ENCODE data around the gene GSDME. TPM values are rescaled to one million over a fixed set of nuclear protein-coding genes. Genes with fewer than 3 reads are reported as not detected.

The GSDME gene
- total and polyA plus RNA-seq, 2 of the 4 experiments (the other 2 are of a cell fraction): 75.2 to 78.7 TPM

DNA sequence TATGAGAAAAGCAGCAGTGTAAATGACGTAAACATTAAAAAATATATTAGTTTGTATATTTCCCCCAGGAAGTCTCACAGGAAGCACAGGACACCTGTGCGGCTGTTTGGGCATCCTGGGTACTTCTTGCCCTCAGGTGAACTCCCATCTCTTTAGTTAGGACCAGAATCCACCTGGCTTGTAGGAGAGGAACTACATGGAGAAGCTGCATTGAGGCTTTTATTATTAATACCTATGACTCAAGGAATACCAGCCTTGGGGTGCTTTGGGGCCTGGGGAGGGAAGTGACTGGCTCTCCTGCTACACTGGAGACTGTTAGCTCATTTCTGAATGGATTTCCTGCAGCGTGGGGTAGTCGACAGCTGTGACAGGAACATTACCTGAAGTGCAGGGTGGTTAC lies 40.0 kb upstream of the GSDME start:
- Histone ChIP-seq H2AFZ (replicated peaks; ENCODE audit: low read length, poor library complexity) (no peak overlapping the region), H4K91ac (ENCODE audit: insufficient read depth, low read depth, low read length) (no peak overlapping the region), H3K79me1 (ENCODE audit: low read depth in 1 of 2, low read length in 2 of 2) (no peaks in the 10 kb centered on the region), H3K4me3 (ENCODE audit: insufficient read depth, low read depth, low read length) (no peak overlapping the region), H3K14ac (replicated peaks; ENCODE audit: low read depth, low read length) (no peak overlapping the region), H3K9ac (ENCODE audit: low read depth, low read length) (no peak overlapping the region), H3K9me3 (ENCODE audit: control insufficient read depth, insufficient read depth, low read length) (no peaks in the 10 kb centered on the region), H3K27ac (ENCODE audit: insufficient read depth, low read length) (no peak overlapping the region), H3K27me3 (ENCODE audit: control insufficient read depth, insufficient read depth, low read length) (no peaks in the 10 kb centered on the region), H4K8ac (ENCODE audit: low read depth in 2 of 2, low read length in 2 of 2) (no peak overlapping the region), H3K36me3 (ENCODE audit: control insufficient read depth, insufficient read depth, low read length) (peaks cover 6% of the 10 kb centered on the region; the same call in 1 of the 2 replicates), H2AK5ac (ENCODE audit: low read depth, low read length) (no peak overlapping the region), H3K9me1 (ENCODE audit: insufficient read depth, low read length) (no peaks in the 10 kb centered on the region), H2BK5ac (ENCODE audit: low read depth, low read length, poor library complexity, severe bottlenecking) (no peak overlapping the region), H2BK120ac (ENCODE audit: low read depth, low read length) (no peak overlapping the region), H4K20me1 (ENCODE audit: insufficient read depth, low read length) (no peaks in the 10 kb centered on the region), H2AK9ac (replicated peaks; ENCODE audit: low read depth, low read length, poor library complexity) (no peak overlapping the region), H2BK15ac (ENCODE audit: low read depth, low read length) (no peak overlapping the region), H3K23ac (ENCODE audit: low read depth, low read length) (no peak overlapping the region), H2BK20ac (ENCODE audit: low read depth, low read length) (no peak overlapping the region), H3K4me2 (ENCODE audit: low read depth, low read length) (no peak overlapping the region), H3K4ac (ENCODE audit: low read depth, low read length) (no peak overlapping the region), H3K18ac (ENCODE audit: low read depth, low read length) (no peak overlapping the region), H3K4me1 (ENCODE audit: control insufficient read depth, insufficient read depth, low read length) (peaks cover 2% of the 10 kb centered on the region; the same call in 1 of the 2 replicates), H3K56ac (ENCODE audit: extremely low read depth, insufficient read depth, low read length) (no peak overlapping the region), H4K5ac (ENCODE audit: low read depth, low read length) (no peak overlapping the region)
- no TSS peak for BruUV-seq (replicated peaks)
- POLR2A ChIA-PET (ENCODE audit: unreplicated experiment): no interaction called here
- WGBS, 2 experiments (ENCODE audit: extremely low coverage in 2 of 2, insufficient read length in 1 of 2): 100% methylated on average over 2 of the region's 4 CpGs; no CpG with 5 or more reads in 1 of the 2 experiments
- no peak for TF ChIP-seq MAFK (IDR thresholded peaks at IDR 0.05; ENCODE audit: low read depth, low read length)
- no peak for TF ChIP-seq SMC3 (IDR thresholded peaks at IDR 0.05; ENCODE audit: low read depth, low read length)
- no peak for TF ChIP-seq BHLHE40 (IDR thresholded peaks at IDR 0.05; ENCODE audit: low read depth, low read length)
- TF ChIP-seq NFE2L2 (IDR thresholded peaks at IDR 0.05; ENCODE audit: low read depth, low read length): no peak
- no peak for TF ChIP-seq RFX5 (IDR thresholded peaks at IDR 0.05; ENCODE audit: low read depth, low read length)
- no peak for TF ChIP-seq FOS (IDR thresholded peaks at IDR 0.05; ENCODE audit: low read depth, low read length)
- no peak for TF ChIP-seq MXI1 (IDR thresholded peaks at IDR 0.05; ENCODE audit: borderline replicate concordance, low read depth, low read length)
- intact Hi-C loops (cut with micrococcal nuclease): no loop called here
- in situ Hi-C loops (cut with MboI; ENCODE audit: low sequenced_read_pairs): no loop called here
- CTCF ChIA-PET: interaction anchor here (1.0 kb wide), 1 partner anchor 301 kb away, joined by 3 read pairs; no protein-coding TSS in a partner anchor
- DNase-seq: no peak
- dilution Hi-C loops (cut with HindIII; ENCODE audit: low sequenced_read_pairs, unreplicated experiment): no loop called here
- ATAC-seq (ENCODE audit: low read depth): no peak
